Measurements from ENCODE around the gene GDF9. TPM values are rescaled to one million over a fixed set of nuclear protein-coding genes. Genes with fewer than 3 reads are reported as not detected.

The GDF9 gene
- total and polyA plus RNA-seq, 10 of the 15 experiments (the other 5 are each of a cell fraction or from before 2014, with no cell fraction given) = 0.11 to 1.5 (median 0.34) TPM

GRCh38 chr5:132838516-132839282 lies 27.6 kb downstream of the GDF9 start:
- in situ Hi-C loops (cut with MboI) = no loop called here
- H3K36me3 ChIP-seq (ENCODE audit: control insufficient read depth in 2 of 2, insufficient read depth in 2 of 2, low read length in 1 of 2) = no peaks in the 10 kb centered on the region
- H4K20me1 ChIP-seq (ENCODE audit: control insufficient read depth, insufficient read depth) = no peaks in the 10 kb centered on the region
- no peak overlapping the region for H3K27ac ChIP-seq (ENCODE audit: control insufficient read depth, insufficient read depth)
- intact Hi-C loops (cut with micrococcal nuclease; ENCODE audit: unreplicated experiment) = no loop called here
- no peak for TF ChIP-seq IRF4 (IDR thresholded peaks at IDR 0.05; ENCODE audit: low read depth, low read length)
- no peak for TF ChIP-seq YY1 (IDR thresholded peaks at IDR 0.05; ENCODE audit: low read depth, low read length)
- H3K27me3 ChIP-seq (replicated peaks in 1 of 2; ENCODE audit: control insufficient read depth in 2 of 2, insufficient read depth in 2 of 2, low read length in 1 of 2) = no peaks in the 10 kb centered on the region
- ChIA-PET RAD21 (ENCODE audit: unreplicated experiment) (interaction anchor here (0.5 kb wide), 1 partner anchor 180 kb away, joined by 3 read pairs; no protein-coding TSS in a partner anchor), POLR2A (no interaction called here), CTCF (interaction anchor here (0.9 to 1.1 kb wide), 3 partner anchors 16 to 23 kb away, joined by 3 read pairs; no protein-coding TSS in a partner anchor), SMC1A (ENCODE audit: uncharacterized antibody, unreplicated experiment) (interaction anchor here (0.7 kb wide), 1 partner anchor 10 kb away, joined by 3 read pairs; no protein-coding TSS in a partner anchor)
- no peak overlapping the region for H3K4me2 ChIP-seq (ENCODE audit: control insufficient read depth, insufficient read depth)
- H3K4me3 ChIP-seq = no peak overlapping the region
- no peak overlapping the region for H2AFZ ChIP-seq (ENCODE audit: control insufficient read depth, low read depth, low read length)
- FAIRE-seq (no peak), ATAC-seq (no peak), DNase-seq (ENCODE audit: low read depth, low spot score) (no peak)
- H3K9me3 ChIP-seq (replicated peaks; ENCODE audit: control insufficient read depth, insufficient read depth, low read length) = no peaks in the 10 kb centered on the region
- H3K4me1 ChIP-seq (ENCODE audit: control insufficient read depth, insufficient read depth, low read length) = no peaks in the 10 kb centered on the region
- no peak overlapping the region for H3K9ac ChIP-seq (ENCODE audit: control insufficient read depth, insufficient read depth, low read length)
- WGBS (ENCODE audit: insufficient coverage, insufficient replicate concordance, low lambda C conversion rate, missing lambda C conversion rate) = 61% methylated on average over 3 of the region's 3 CpGs
- no TSS peak for BruUV-seq (replicated peaks)
- no peaks in the 10 kb centered on the region for H3K79me2 ChIP-seq (ENCODE audit: control insufficient read depth, insufficient read depth, low read length)

GRCh38 chr5:132837868-132838267 lies 28.4 kb downstream of the GDF9 start:
- in situ Hi-C loops (cut with MboI) = no loop called here
- no TSS peak for BruUV-seq (replicated peaks)
- ATAC-seq = no peak
- WGBS (ENCODE audit: insufficient coverage, insufficient replicate concordance, low lambda C conversion rate, missing lambda C conversion rate) = 100% methylated on average over 2 of the region's 2 CpGs
- Histone ChIP-seq H4K20me1 (ENCODE audit: control insufficient read depth, insufficient read depth) (no peaks in the 10 kb centered on the region), H3K79me2 (ENCODE audit: control insufficient read depth, insufficient read depth, low read length) (no peaks in the 10 kb centered on the region), H3K9ac (ENCODE audit: control insufficient read depth, insufficient read depth, low read length) (no peak overlapping the region), H2AFZ (ENCODE audit: control insufficient read depth, low read depth, low read length) (no peak overlapping the region; the same call in 1 of the 2 replicates), H3K27me3 (replicated peaks in 1 of 2; ENCODE audit: control insufficient read depth in 2 of 2, insufficient read depth in 2 of 2, low read length in 1 of 2) (no peaks in the 10 kb centered on the region), H3K4me2 (ENCODE audit: control insufficient read depth, insufficient read depth) (no peak overlapping the region), H3K4me1 (ENCODE audit: control insufficient read depth, insufficient read depth, low read length) (no peaks in the 10 kb centered on the region), H3K4me3 (no peak overlapping the region), H3K27ac (ENCODE audit: control insufficient read depth, insufficient read depth) (no peak overlapping the region), H3K36me3 (ENCODE audit: control insufficient read depth in 2 of 2, insufficient read depth in 2 of 2, low read length in 1 of 2) (no peaks in the 10 kb centered on the region), H3K9me3 (replicated peaks; ENCODE audit: control insufficient read depth, insufficient read depth, low read length) (no peaks in the 10 kb centered on the region)
- ChIA-PET POLR2A (no interaction called here), RAD21 (ENCODE audit: unreplicated experiment) (interaction anchor here (0.5 kb wide), 1 partner anchor 181 kb away, joined by 3 read pairs; no protein-coding TSS in a partner anchor), SMC1A (ENCODE audit: uncharacterized antibody, unreplicated experiment) (no interaction called here), CTCF (interaction anchor here (1.0 to 1.1 kb wide), 2 partner anchors 17 kb away, joined by 3 read pairs; no protein-coding TSS in a partner anchor)
- TF ChIP-seq ATF2 (IDR thresholded peaks at IDR 0.05; ENCODE audit: low read length) (no peak), EED (IDR thresholded peaks at IDR 0.05; ENCODE audit: low read depth) (no peak), IRF3 (IDR thresholded peaks at IDR 0.05) (no peak), HDAC2 (IDR thresholded peaks at IDR 0.05) (no peak), DPF2 (IDR thresholded peaks at IDR 0.05) (no peak), POU2F2 (IDR thresholded peaks at IDR 0.05; ENCODE audit: borderline replicate concordance, low read depth, low read length) (no peak), CBX3 (IDR thresholded peaks at IDR 0.05; ENCODE audit: borderline replicate concordance, low read depth) (no peak), POLR2AphosphoS5 (IDR thresholded peaks at IDR 0.05; ENCODE audit: low read length) (no peak), SREBF1 (IDR thresholded peaks at IDR 0.05; ENCODE audit: low read length) (no peak), POLR2AphosphoS2 (IDR thresholded peaks at IDR 0.05; ENCODE audit: low read depth, low read length) (no peak), SIN3A (IDR thresholded peaks at IDR 0.05; ENCODE audit: low read depth, low read length) (no peak)
- intact Hi-C loops (cut with micrococcal nuclease; ENCODE audit: unreplicated experiment) = no loop called here
- FAIRE-seq = no peak
- DNase-seq (ENCODE audit: low read depth, low spot score) = no peak

All from GM12878 (cell line).